ENCODE measurements around the gene ERMN. TPM values are rescaled to one million over a fixed set of nuclear protein-coding genes. Genes with fewer than 3 reads are reported as not detected.
"Not testable (repeated sequence)": the region's sequence is repeated elsewhere in the genome, so short reads cannot be mapped to it uniquely, and the experiment has no call there.

The ERMN gene
- total and polyA plus RNA-seq, 2 experiments from 2014 or later: not detected

- DNase-seq: no peak
- H3K9ac ChIP-seq: no peak overlapping the region
- no peaks in the 10 kb centered on the region for H3K27me3 ChIP-seq (replicated peaks; ENCODE audit: insufficient read depth)
- H3K79me2 ChIP-seq (ENCODE audit: insufficient read depth): no peaks in the 10 kb centered on the region
- in situ Hi-C loops (cut with MboI): loop anchor here (25.0 kb wide), 1 partner anchor 666 kb away; no protein-coding TSS in a partner anchor
- no peak overlapping the region for H3K4me3 ChIP-seq
- WGBS, 2 experiments (ENCODE audit: low coverage in 1 of 2, low lambda C conversion rate in 2 of 2, missing lambda C conversion rate in 2 of 2): 70 to 73% methylated on average over 2 of the region's 2 CpGs
- no peak overlapping the region for H3K4me2 ChIP-seq (ENCODE audit: unreplicated experiment)
- peaks cover 26% of the 10 kb centered on the region for H3K4me1 ChIP-seq (ENCODE audit: insufficient read depth)
- no peaks in the 10 kb centered on the region for H4K20me1 ChIP-seq (ENCODE audit: insufficient read depth)
- H3K36me3 ChIP-seq (ENCODE audit: low read depth): no peaks in the 10 kb centered on the region
- no peaks in the 10 kb centered on the region for H3K9me3 ChIP-seq (ENCODE audit: low read depth)
- no peak for TF ChIP-seq EZH2phosphoT487 (IDR thresholded peaks at IDR 0.05; ENCODE audit: insufficient read depth, low read depth)
- no peak for TF ChIP-seq EZH2 (IDR thresholded peaks at IDR 0.05; ENCODE audit: insufficient read depth, poor library complexity, severe bottlenecking)
- no peak overlapping the region for H2AFZ ChIP-seq
- no peak overlapping the region for H3K27ac ChIP-seq
- H3F3A ChIP-seq (ENCODE audit: insufficient read depth): peaks cover 14% of the 10 kb centered on the region
- peaks cover under 1% of the 10 kb centered on the region; the same call in 1 of the 2 replicates for H3K9me2 ChIP-seq (ENCODE audit: insufficient read depth)
These were observed 20.2 kb upstream of the ERMN start for GRCh38 chr2:157345647-157346389.

DNA sequence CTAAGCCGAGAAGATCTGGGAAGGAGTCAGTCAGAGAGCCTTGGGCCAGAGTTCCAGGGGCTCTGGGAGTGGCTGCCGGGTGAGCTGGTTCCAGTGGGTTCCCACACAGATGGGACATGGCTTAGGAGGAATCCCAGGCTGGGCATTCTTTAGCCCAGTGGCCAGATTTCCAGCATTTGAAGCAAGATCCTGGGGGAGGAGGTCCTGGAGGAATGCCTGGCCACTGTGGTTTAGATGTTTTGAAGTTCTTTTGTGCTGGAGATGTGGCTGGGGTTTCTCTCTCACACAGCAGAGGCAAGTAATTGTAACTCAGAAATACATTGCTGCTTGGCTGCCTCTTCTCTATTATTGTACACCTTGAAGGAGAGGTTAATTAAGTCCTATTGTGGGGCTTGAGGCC lies 15.8 kb upstream of the ERMN start:
- not testable (repeated sequence) for H3K27ac ChIP-seq; H3K27me3 ChIP-seq (replicated peaks; ENCODE audit: insufficient read depth); H3K9ac ChIP-seq; H3K79me2 ChIP-seq (ENCODE audit: insufficient read depth); H3K9me2 ChIP-seq (ENCODE audit: insufficient read depth); H4K20me1 ChIP-seq (ENCODE audit: insufficient read depth); H2AFZ ChIP-seq; H3K4me2 ChIP-seq (ENCODE audit: unreplicated experiment); H3F3A ChIP-seq (ENCODE audit: insufficient read depth); H3K36me3 ChIP-seq (ENCODE audit: low read depth); H3K4me1 ChIP-seq (ENCODE audit: insufficient read depth); H3K9me3 ChIP-seq (ENCODE audit: low read depth); H3K4me3 ChIP-seq
- WGBS, 2 experiments (ENCODE audit: low coverage in 1 of 2, low lambda C conversion rate in 2 of 2, missing lambda C conversion rate in 2 of 2): 74 to 80% methylated on average over 2 of the region's 2 CpGs
- in situ Hi-C loops (cut with MboI): loop anchor here (25.0 kb wide), 1 partner anchor 671 kb away; no protein-coding TSS in a partner anchor
- peak; percentile 51 for DNase-seq

DNA sequence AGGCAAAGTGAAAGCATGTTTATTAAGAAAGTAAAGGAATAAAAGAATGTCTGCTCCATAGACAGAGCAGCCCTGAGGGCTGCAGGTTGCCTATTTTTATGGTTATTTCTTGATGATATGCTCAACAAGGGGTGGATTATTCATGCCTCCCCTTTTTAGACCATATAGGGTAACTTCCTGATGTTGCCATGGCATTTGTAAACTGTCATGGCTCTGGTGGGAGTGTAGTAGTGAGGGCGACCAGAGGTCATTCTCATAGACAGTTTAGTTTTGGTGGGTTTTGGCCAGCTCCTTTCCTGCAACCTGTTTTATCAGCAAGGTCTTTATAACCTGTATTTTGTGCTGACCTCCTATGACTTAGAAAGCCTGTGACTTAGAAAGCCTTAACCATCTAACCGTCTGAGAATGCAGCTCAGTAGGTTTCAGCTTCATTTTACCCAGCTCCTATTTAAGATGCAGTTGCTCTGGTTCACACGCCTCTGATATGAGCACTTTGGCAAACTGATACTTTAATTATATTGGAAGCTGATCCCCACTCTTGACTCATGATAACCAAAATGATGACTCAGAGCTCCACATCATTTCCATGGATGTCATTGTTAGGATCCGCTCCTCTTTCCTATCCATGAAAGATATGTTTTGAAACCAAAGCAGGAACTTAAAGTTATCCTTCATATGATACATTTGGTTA lies 14.5 kb upstream of the ERMN start:
- no peak overlapping the region for H3K4me3 ChIP-seq
- no peaks in the 10 kb centered on the region for H4K20me1 ChIP-seq (ENCODE audit: insufficient read depth)
- no peak overlapping the region for H2AFZ ChIP-seq
- WGBS, 2 experiments (ENCODE audit: low coverage in 1 of 2, low lambda C conversion rate in 2 of 2, missing lambda C conversion rate in 2 of 2): 64 to 65% methylated on average over 4 of the region's 4 CpGs
- 0 out of 2 replicates have a peak, but pooled peaks cover 4% of the 10 kb centered on the region for H3K4me1 ChIP-seq (ENCODE audit: insufficient read depth)
- no peak overlapping the region for H3K4me2 ChIP-seq (ENCODE audit: unreplicated experiment)
- H3K36me3 ChIP-seq (ENCODE audit: low read depth): no peaks in the 10 kb centered on the region
- in situ Hi-C loops (cut with MboI): loop anchor here (25.0 kb wide), 1 partner anchor 672 kb away; no protein-coding TSS in a partner anchor
- H3K27me3 ChIP-seq (replicated peaks; ENCODE audit: insufficient read depth): no peaks in the 10 kb centered on the region
- H3F3A ChIP-seq (ENCODE audit: insufficient read depth): no peaks in the 10 kb centered on the region
- H3K27ac ChIP-seq: no peak overlapping the region
- TF ChIP-seq EZH2phosphoT487 (IDR thresholded peaks at IDR 0.05; ENCODE audit: insufficient read depth, low read depth) (no peak), EZH2 (IDR thresholded peaks at IDR 0.05; ENCODE audit: insufficient read depth, poor library complexity, severe bottlenecking) (no peak)
- DNase-seq: peak; percentile 44
- H3K9me3 ChIP-seq (ENCODE audit: low read depth): no peaks in the 10 kb centered on the region
- H3K9ac ChIP-seq: no peak overlapping the region
- no peaks in the 10 kb centered on the region for H3K9me2 ChIP-seq (ENCODE audit: insufficient read depth)
- no peaks in the 10 kb centered on the region for H3K79me2 ChIP-seq (ENCODE audit: insufficient read depth)

DNA sequence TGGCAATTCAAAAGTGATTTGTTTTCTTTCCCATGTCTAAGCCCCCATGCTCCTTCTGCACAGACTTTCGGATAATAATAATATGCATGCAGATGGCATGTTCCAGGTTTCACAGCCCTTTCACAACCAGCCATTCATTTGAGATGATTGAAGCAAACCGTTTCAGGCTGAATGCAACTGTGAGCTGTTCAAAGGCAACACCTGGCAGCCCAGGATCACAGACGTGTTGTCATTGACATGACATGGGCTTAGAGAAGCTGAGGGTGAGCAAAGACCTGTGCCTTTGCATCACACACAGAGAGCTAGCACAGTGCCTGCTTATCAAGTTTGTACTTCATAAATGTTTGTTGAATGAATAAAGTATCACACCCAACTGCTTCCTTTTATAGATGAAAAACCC lies 12.4 kb upstream of the ERMN start:
- Histone ChIP-seq H3F3A (ENCODE audit: insufficient read depth) (no peaks in the 10 kb centered on the region), H3K79me2 (ENCODE audit: insufficient read depth) (no peaks in the 10 kb centered on the region), H3K27ac (no peak overlapping the region), H3K9me3 (ENCODE audit: low read depth) (no peaks in the 10 kb centered on the region), H3K4me2 (ENCODE audit: unreplicated experiment) (no peak overlapping the region), H3K4me3 (no peak overlapping the region), H3K4me1 (ENCODE audit: insufficient read depth) (0 out of 2 replicates have a peak, but pooled peaks cover 4% of the 10 kb centered on the region), H3K27me3 (replicated peaks; ENCODE audit: insufficient read depth) (no peaks in the 10 kb centered on the region), H2AFZ (no peak overlapping the region), H4K20me1 (ENCODE audit: insufficient read depth) (no peaks in the 10 kb centered on the region), H3K36me3 (ENCODE audit: low read depth) (no peaks in the 10 kb centered on the region), H3K9ac (no peak overlapping the region), H3K9me2 (ENCODE audit: insufficient read depth) (no peaks in the 10 kb centered on the region)
- no peak for DNase-seq
- in situ Hi-C loops (cut with MboI): loop anchor here (25.0 kb wide), 1 partner anchor 674 kb away; no protein-coding TSS in a partner anchor
- TF ChIP-seq EZH2 (IDR thresholded peaks at IDR 0.05; ENCODE audit: insufficient read depth, poor library complexity, severe bottlenecking) (no peak), EZH2phosphoT487 (IDR thresholded peaks at IDR 0.05; ENCODE audit: insufficient read depth, low read depth) (no peak)
- WGBS, 2 experiments (ENCODE audit: low coverage in 1 of 2, low lambda C conversion rate in 2 of 2, missing lambda C conversion rate in 2 of 2): 45 to 52% methylated on average over 3 of the region's 3 CpGs
